Measurements from ENCODE around the gene SSBP1.
"Not testable (repeated sequence)": the region's sequence is repeated elsewhere in the genome, so short reads cannot be mapped to it uniquely, and the experiment has no call there.

Gene SSBP1

DNA sequence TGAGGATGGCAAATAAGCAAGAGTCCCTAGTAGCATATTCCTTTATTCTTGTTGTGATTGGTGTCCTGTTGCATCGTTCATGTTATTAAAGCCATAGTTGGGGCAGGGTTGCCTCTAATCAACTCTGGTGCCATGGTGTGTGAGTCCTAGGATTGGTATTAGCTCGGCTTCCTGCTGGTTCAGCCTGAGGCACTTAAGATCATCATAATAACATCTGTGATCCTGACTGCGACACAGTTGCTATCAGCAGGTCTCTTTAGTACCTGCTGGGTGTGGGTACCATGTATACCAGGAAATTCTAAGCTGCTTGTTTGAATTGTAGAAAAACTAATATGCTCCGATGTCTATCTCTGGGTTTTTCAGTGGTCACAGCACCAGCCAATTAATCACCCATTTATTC is 28.4 kb upstream of the SSBP1 start:
- no peak for DNase-seq

- DNase-seq, result no peak
Observed at GRCh38 chr7:141710301-141710700, 27.9 kb upstream of the SSBP1 start.

DNA sequence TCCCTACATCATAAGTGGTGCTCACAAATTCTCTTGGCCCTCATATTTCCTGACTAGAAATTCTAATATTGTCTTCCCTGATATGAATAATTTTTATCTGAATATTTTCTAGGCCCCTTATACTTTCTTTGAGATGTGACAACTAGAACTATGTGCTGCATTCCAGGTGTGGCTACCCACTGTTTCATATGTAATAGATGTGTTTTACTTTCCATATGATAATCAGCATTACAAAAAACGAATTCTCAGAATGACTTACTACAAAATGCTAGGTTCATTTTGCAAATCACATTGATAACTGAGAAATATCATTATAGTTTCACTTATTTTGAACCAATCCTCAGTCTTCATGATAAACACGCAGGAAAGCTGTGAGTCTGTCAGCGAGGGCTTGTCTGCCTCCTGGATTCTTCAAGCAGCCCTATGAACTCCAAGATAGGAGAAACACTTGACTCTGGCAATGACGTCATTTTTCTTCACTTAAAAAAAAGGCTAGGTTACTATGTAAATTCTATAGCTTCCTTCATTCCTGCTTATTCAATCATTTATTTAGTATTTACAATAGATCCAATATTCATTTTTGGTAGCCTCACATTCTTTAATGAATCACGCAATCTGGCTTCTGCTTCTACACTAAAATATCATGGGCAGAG is 25.4 kb upstream of the SSBP1 start:
- no peak for DNase-seq

DNA sequence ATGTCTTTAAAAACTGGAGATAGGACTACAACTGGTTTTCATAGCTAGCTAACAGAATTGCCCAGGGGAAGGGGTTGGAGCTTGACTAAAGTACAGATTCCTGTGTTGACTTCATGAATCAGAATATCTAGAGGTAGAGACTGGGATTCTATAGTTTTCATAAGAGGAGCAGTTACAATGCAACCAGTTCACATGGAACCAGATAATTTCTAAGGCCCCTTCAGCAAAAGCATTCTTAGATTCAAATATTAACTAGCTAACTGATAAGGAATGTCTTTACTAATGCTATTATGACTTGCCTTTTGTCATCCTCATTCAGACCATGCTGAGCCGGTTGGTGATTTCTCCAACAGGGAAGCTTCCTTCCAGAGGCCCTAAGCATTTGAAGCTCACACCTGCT is 24.3 kb upstream of the SSBP1 start:
- DNase-seq, result no peak

DNA sequence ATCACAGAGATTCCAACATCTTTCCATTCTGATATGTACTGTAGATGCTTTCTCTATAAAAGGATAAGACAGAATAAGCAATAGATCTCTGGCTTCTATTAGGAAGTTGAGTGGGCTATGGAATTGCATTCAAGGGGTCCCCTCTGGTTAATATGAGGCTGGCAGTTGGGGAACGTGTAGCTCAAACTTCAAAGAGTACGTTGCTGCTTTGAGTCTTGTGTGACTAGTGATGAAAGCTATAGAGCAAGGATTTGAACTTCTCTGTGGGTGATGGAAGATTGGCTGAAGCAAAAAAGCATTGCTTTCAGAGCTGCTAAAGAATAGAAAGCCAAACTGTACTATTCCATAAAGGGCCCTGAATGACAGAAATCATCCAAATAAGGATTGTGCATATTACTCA is 23.6 kb upstream of the SSBP1 start:
- no peak for DNase-seq

DNA sequence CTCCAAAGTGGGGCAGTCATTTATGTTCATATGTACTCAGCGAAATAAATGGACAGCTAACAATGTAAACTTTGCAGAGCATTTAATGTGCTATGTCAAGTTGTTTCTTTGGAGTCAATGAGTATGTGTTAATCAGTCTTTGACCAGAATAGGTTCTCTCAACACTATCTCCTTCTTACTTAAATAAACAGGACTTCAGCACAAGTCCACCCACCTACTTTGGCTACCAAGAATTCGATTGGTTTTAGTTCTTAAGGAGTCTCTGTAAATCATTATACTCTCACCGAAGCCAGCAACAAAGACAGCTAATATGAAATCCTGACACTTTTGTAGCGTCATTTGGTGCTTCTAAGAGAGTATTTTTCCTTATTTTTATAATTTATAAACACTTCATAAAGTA is 23.1 kb upstream of the SSBP1 start:
- DNase-seq, result no peak

DNA sequence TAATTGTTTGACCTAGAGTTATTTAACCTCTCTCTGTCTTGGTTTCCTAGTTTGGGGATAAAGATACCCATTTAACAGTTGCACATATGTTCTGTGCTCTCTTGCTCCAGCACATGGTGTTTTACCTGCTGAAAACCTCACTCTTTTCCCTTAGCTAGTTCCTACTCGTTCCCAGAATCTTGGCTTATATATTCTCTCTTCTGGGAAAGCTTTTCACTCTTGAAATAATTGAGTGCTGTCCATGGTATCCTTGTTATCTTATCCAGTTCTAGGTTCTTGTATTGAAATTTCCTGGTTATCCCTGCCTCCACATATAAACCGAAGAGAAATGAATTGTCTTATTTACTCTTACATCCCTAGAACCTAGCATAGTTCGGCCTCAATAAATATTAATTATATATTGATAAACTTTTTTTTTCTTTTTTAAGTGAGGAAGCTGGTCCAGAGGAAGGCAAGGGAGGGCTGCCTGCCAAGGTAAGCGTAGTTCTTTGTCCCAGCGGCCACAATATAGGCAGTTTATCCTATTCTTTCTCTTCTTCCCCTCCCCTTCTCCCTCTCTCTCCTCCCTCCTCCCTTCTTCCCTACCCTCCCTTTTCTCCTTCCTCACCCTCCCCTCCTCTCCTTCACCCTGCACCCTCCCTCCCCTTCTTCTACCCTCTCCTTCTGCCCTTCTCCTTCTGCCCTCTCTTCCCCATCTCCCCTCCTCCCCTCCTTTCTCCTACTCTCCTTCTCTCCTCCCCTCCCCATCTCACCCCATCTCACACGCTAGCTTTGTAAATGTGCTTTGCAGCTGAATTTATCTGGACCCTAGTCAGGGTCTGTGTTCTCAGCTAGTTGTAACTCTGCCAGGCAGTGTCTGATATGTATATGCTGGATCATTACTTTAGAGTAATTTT is 22.1 kb upstream of the SSBP1 start:
- no peak for DNase-seq

DNA sequence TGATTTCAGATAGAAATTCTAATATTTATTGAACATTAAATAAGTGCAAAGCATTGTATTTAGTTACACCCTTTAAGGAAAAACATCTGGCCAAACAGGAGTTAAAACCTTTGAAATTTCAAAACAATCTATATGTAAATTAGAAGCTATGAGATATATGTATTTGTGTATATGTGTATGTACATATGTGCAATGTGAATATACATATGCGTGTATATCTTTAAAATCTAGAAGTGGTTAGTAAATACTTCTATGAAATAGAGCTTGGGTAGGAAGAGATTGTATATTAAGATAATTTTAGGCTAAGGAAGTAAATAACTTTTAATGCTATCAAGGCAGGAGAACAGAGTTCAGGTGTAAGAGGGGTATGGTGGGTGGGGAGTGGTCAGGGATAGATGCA is 20.7 kb upstream of the SSBP1 start:
- DNase-seq, result no peak

GRCh38 chr7:141722529-141722928 is 15.6 kb upstream of the SSBP1 start:
- no peak for DNase-seq

DNA sequence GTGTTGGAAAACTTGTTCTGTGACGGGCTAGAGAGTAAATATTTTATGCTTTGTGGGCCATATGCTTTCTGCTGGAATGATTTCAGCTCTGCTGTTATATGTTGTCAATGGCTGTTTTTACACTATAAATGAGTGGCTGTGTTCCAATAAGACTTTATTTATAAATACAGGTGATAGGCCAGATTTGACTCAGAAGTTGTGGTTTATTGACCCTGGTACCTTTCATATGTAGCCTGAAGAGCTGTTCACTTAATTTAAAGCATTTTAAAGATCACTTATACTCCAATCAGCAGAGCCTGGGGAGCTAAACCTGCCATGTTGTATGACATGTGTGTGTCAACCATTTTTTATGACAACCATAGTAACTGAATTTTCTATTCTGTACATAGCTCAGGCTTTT is 9.1 kb upstream of the SSBP1 start:
- no peak for DNase-seq

DNA sequence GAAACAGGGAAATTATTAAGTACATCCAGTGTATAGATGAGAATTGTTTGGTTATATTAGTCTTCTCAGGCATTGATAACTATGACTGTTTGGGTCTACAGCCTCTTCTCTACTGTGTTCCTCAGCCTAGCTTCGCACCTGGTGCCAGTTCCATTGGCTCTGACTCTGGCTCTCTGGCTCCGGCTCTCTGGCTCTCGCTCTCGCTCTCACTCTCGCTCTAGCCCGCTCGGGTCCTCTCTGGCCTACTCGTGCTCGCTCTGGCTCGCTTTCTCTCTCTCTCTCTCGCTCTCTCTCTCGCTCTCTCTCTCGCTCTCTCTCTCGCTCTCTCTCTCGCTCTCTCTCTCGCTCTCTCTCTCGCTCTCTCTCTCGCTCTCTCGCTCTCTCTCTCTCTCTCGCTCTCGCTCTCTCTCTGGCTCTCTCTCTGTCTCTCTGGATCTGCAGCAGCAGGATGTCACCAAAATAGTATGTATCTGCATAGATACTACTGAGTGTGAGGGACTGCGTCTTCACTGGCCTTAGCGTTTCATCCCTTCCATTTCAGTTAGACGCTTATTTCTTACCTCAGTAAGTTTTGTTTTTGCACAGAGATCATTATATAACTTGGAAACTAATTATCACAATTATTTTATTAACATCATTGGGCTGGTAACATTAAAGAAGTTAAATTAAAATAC is 6.5 kb upstream of the SSBP1 start:
- no peak for DNase-seq

- DNase-seq, result peak; percentile 27
Observed at GRCh38 chr7:141737118-141737835, 881 bp upstream of the SSBP1 start.

GRCh38 chr7:141738592-141739013 is 445 bp downstream of the SSBP1 start:
- DNase-seq, result peak; percentile 46

- no peak for DNase-seq
Observed at GRCh38 chr7:141739250-141739649, 1.1 kb downstream of the SSBP1 start.

GRCh38 chr7:141742229-141742628 is 4.1 kb downstream of the SSBP1 start:
- no peak for DNase-seq

DNA sequence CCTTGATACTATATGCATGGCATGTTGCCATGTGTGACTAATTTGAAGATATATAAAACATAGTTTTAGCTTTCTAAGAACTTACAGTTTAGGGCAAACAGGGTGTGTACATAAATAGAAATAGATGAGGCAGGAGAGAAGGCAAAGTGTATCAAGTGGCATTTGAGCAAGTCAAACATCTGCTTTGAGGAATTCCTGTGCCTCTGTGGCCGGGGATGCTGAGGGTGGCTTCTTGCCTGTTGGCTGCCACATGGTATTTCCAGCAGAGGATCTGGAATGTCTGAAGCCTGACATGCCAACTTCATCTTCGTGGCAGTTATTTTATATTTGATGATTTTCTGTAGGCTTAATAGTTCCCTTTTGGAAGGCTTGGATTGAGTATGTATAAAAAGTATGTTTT is 6.0 kb downstream of the SSBP1 start:
- no peak for DNase-seq

GRCh38 chr7:141748396-141748795 is 10.2 kb downstream of the SSBP1 start:
- DNase-seq, result no peak

GRCh38 chr7:141751904-141752303 is 13.7 kb downstream of the SSBP1 start:
- DNase-seq, result not testable (repeated sequence)

DNA sequence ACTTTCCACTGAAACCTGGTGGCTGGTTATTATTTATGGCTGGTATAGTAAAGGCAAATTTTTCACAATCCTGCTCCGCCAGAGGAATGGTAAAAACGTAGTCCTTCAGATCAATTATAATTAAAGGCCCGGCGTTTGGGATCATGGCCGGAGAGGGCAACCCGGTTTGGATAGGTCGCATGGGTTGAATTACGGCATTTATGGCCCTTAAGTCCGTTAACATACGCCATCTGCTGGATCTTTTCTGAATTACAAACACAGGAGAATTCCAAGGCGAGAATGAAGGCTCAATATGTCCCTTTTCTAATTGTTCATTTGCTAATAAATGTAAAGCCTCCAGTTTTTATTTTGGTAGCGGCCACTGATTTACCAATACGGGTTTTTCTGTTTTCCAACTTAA is 14.5 kb downstream of the SSBP1 start:
- no peak for DNase-seq

DNA sequence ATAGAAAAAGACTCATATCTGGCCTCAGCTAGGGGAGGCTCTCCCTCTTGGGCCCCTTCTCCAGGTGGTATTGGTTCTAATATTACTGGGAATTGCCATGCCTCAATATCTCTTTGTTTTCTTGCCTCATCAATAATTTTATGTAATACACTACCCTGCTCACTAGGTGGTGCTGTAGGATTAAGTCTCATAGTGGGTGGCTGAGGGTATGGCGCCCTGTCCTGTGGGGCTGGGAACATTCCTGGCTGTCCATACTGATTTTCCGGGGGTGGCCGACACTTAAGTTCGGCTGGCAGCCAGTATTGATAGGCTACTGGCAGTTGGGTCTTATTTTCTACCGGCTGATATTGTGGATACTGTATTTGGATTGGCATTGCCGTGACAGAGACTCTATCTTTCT is 16.8 kb downstream of the SSBP1 start:
- DNase-seq, result no peak

GRCh38 chr7:141763797-141764196 is 25.6 kb downstream of the SSBP1 start, which contains the start of gene TAS2R3:
TSS of gene TAS2R3 (plus strand) at chr7:141764097. CDS start at chr7:141764159, 62 bp downstream.
- no peak for DNase-seq

DNA sequence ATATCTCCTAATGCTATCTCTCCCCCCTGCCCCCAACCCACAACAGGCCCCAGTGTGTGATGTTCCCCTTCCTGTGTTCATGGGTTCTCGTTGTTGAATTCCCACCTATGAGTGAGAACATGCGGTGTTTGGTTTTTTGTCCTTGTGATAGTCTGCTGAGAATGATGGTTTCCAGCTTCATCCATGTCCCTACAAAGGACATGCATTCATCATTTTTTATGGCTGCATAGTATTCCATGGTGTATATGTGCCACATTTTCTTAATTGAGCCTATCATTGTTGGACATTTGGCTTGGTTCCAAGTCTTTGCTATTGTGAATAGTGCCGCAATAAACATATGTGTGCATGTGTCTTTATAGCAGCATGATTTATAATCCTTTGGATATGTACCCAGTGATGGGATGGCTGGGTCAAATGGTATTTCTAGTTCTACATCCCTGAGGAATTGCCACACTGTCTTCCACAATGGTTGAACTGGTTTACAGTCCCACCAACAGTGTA is 32.0 kb downstream of the SSBP1 start:
- DNase-seq, result not testable (repeated sequence)

DNA sequence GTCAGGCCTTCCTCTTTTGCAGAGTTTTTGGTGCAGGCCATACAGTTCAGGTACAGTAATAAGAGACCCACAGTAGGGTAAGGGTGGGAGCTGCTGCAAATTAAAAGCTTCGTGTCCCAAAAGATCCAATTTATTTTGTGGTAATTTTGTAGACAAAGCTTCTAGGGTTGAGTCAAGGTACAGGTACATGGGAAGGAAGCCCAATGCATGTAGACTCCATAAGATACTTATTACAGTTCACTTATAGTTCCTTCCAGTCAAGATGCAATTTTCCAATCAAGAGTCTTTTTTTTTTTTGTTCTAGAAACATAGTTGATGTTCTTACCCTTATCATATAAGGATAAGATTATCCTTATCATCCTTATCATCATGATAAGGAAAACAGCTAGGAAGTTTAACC is 38.2 kb downstream of the SSBP1 start, which contains the start of gene TAS2R4:
Gene TAS2R4, plus strand, starts transcription at position 301 of the 400 bp plus-strand sequence. CDS start 1,815 bp downstream, outside the sequence.
- DNase-seq, result no peak

All from DMS153 (cell line).